Rectal smooth muscle tissue (tissue), 1 donor: Measurements from ENCODE around the gene KCNMB3.

ENCODE experiments used
- H3K27ac ChIP-seq: one replicate; pipeline ENCODE4 v1.7.0; 2013; ENCODE audit warnings: low read depth, low read length, inconsistent platforms
- H3K27me3 ChIP-seq: one replicate; pipeline ENCODE4 v1.7.0; 2013; ENCODE audit warnings: low read length; ENCODE audit not compliant: control insufficient read depth, insufficient read depth
- H3K36me3 ChIP-seq: one replicate; pipeline ENCODE4 v1.7.0; 2013; ENCODE audit warnings: low read length; ENCODE audit not compliant: control insufficient read depth, insufficient read depth
- H3K4me1 ChIP-seq: one replicate; pipeline ENCODE4 v1.7.0; 2013; ENCODE audit warnings: low read length; ENCODE audit not compliant: control insufficient read depth, insufficient read depth
- H3K4me3 ChIP-seq: one replicate; pipeline ENCODE4 v1.7.0; 2013; ENCODE audit warnings: low read length
- H3K9ac ChIP-seq: one replicate; pipeline ENCODE4 v1.7.0; 2013; ENCODE audit warnings: low read length

The KCNMB3 gene, protein sequence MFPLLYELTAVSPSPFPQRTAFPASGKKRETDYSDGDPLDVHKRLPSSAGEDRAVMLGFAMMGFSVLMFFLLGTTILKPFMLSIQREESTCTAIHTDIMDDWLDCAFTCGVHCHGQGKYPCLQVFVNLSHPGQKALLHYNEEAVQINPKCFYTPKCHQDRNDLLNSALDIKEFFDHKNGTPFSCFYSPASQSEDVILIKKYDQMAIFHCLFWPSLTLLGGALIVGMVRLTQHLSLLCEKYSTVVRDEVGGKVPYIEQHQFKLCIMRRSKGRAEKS

DNA sequence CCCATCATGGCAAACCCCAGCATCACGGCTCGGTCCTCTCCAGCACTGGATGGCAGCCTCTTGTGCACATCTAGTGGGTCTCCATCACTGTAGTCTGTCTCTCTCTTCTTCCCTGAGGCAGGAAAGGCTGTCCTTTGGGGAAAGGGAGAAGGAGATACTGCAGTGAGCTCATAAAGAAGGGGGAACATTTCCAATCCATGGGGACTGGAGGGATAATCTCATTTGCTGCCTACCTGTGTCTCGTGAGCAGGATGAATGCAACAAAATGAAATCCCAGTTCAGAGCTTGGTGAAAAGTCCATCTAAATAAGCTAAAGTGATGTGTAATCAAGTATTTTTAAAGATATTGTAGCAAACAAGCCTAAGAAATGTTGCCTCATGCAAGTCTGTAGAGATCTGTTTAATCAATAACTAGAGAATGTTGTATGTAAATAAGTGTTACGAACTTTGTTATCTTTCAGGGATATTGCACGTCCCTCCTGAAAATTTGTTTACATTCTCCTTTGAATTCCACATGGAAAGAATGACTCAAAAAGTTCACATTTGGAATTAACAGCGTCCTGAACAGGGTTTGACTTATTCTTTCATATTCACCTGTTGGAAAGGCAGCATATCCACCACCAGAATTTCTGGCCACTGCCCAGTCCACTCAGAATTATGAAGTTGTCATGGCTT lies at the start of gene KCNMB3:
KCNMB3 (minus strand) TSS at position 312 of the 674 bp plus-strand sequence; CDS start at position 188, 124 bp downstream.
- no peak within 1 kb of the TSS for H3K9ac ChIP-seq
- no peaks in the 10 kb centered on the region for H3K4me1 ChIP-seq
- H3K36me3 ChIP-seq, result no peaks in the 10 kb centered on the region
- no peaks in the 10 kb centered on the region for H3K27me3 ChIP-seq
- no peak within 1 kb of the TSS for H3K4me3 ChIP-seq
- no peak within 1 kb of the TSS for H3K27ac ChIP-seq

DNA sequence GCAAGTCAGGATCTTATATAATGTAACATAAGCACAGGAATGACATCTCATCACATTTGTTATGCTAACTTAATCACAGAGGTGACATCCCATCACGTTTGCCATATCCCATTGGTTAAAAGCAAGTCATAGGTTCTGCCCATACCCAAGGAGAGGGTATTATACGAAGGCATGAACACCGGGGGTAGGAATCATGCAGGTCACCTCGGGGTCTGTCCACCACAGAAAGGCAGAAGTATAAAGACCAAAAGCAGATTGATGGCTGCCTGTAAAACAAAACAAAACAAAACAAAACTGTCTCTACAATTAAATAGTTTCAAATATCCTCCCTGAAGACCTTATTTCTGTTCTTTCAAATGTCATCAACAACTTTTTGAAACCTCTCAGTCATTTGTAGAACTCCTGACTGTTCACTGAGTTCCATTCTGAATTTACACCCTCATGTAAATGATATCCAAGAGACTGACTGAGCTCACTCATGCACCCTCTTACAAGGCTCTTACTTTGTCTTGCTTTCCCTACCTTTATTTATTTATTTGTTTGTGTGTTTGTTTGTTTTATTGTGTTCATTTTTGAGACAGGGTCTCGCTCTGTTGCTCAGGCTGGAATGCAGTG lies 49.2 kb upstream of the KCNMB3 start:
- no peak overlapping the region for H3K9ac ChIP-seq
- H3K27ac ChIP-seq, result no peak overlapping the region
- H3K36me3 ChIP-seq, result no peaks in the 10 kb centered on the region
- H3K4me1 ChIP-seq, result no peaks in the 10 kb centered on the region
- H3K27me3 ChIP-seq, result no peaks in the 10 kb centered on the region
- no peak overlapping the region for H3K4me3 ChIP-seq

DNA sequence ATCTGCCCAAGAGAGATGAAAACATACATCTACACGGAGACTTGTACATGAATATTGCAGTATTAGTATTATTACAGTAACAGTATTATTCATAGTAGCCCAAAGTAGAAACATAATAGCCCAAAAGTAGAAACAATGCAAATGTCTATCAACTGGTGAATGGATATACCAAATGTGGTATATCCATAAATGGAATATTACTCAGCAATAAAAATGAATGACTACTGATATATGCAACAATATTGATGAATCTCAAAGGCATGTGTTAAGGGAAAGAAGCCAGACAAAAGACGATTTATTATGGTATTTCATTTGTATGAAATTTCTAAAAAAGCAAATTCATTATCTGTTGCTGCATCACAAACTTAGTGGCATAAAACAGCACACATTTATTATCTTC lies 48.4 kb upstream of the KCNMB3 start:
- H3K4me3 ChIP-seq, result no peak overlapping the region
- no peaks in the 10 kb centered on the region for H3K27me3 ChIP-seq
- H3K36me3 ChIP-seq, result no peaks in the 10 kb centered on the region
- H3K9ac ChIP-seq, result no peak overlapping the region
- no peaks in the 10 kb centered on the region for H3K4me1 ChIP-seq
- H3K27ac ChIP-seq, result no peak overlapping the region

DNA sequence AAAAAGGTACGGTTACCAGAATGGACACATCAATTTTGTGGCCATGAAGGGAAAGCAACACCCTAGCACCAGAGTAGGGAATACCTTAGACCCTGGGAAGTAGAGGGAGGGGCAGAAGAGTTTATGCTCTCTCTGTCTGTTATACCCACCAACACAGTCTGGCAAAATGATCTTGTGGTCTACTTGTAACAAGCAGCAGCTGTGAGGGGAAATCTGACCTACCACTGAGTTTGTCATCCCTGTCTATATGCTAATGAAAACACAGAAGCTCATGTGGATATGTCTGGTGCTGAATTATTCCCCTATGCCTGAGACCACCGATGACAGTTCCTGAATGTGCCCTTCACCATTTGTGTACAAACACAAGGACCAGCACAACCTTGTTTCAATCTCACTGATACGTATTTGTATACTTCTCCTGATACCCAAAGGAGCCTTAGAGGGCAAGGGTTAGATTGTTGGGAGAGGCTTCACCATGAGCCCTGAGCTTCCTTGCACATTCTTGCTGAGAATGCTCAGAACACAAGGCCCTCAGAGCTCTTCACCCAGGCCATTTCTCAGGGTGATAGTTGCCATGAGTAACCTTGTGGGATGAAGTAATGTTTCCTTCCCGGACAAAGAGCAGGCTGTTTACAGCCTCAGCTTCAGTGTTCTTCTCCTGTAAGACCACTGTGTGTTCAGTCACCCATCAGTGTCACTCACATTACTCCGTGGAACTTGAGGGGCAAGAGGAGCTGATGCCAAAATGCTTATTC lies 47.2 kb upstream of the KCNMB3 start:
- H3K27me3 ChIP-seq, result no peaks in the 10 kb centered on the region
- H3K36me3 ChIP-seq, result no peaks in the 10 kb centered on the region
- no peak overlapping the region for H3K27ac ChIP-seq
- H3K4me1 ChIP-seq, result no peaks in the 10 kb centered on the region
- no peak overlapping the region for H3K4me3 ChIP-seq
- no peak overlapping the region for H3K9ac ChIP-seq

DNA sequence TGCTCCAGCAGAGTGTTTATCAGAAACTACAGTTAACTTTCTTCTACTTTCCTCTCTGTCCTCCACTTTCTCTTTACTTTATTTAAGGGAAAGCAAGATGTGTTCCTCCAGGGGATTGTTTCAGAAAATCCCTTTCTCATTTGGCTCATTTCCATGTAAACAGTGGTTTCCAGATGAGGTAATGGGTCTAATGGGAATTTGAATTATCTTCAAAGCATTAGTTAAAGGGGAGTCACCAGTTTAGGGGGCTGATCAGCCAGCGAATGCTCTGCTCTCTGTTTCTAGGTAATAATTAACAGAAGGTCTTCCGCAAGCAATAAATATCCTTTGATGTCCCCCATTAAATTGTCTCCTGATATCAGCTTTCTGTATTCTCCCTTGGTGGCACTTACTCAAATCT lies 41.5 kb upstream of the KCNMB3 start:
- Histone ChIP-seq H3K27ac (no peak overlapping the region), H3K4me1 (no peaks in the 10 kb centered on the region), H3K36me3 (no peaks in the 10 kb centered on the region), H3K4me3 (no peak overlapping the region), H3K9ac (no peak overlapping the region), H3K27me3 (no peaks in the 10 kb centered on the region)

GRCh38 chr3:179289295-179289694 lies 38.4 kb upstream of the KCNMB3 start:
- no peaks in the 10 kb centered on the region for H3K4me1 ChIP-seq
- no peak overlapping the region for H3K4me3 ChIP-seq
- no peaks in the 10 kb centered on the region for H3K27me3 ChIP-seq

GRCh38 chr3:179288845-179289244 lies 37.9 kb upstream of the KCNMB3 start:
- Histone ChIP-seq H3K9ac (no peak overlapping the region), H3K36me3 (no peaks in the 10 kb centered on the region), H3K27me3 (no peaks in the 10 kb centered on the region), H3K4me3 (no peak overlapping the region), H3K4me1 (no peaks in the 10 kb centered on the region), H3K27ac (no peak overlapping the region)

More at GRCh38 chr3:179289295-179289694, 38.4 kb upstream of the KCNMB3 start:
- no peaks in the 10 kb centered on the region for H3K36me3 ChIP-seq
- H3K27ac ChIP-seq, result no peak overlapping the region
- H3K9ac ChIP-seq, result no peak overlapping the region

GRCh38 chr3:179286331-179286730 lies 35.4 kb upstream of the KCNMB3 start:
- Histone ChIP-seq H3K4me1 (no peaks in the 10 kb centered on the region), H3K9ac (no peak overlapping the region), H3K27ac (no peak overlapping the region), H3K27me3 (no peaks in the 10 kb centered on the region), H3K36me3 (no peaks in the 10 kb centered on the region), H3K4me3 (no peak overlapping the region)

- Histone ChIP-seq H3K9ac (no peak overlapping the region), H3K27ac (no peak overlapping the region), H3K4me3 (no peak overlapping the region), H3K27me3 (no peaks in the 10 kb centered on the region), H3K4me1 (no peaks in the 10 kb centered on the region), H3K36me3 (no peaks in the 10 kb centered on the region)
These were observed 30.9 kb upstream of the KCNMB3 start for GRCh38 chr3:179281825-179282224.

DNA sequence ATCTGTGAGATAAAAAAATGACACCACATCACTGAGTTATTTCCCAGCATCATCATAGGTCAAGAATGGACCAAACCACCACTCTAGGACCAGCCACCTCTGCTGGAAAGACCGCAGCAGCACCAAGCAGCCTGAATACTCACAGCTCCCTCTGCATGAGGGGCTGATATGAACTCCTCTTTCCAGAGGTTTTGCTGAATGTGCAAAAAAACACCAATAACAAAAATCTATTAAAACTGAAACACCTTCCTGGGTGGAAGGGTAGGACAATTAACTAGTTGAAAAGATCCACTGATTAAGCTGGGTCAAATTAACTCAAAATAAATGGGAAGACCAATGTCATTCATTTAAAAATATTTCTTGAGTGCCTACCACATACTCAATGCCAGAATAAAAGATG lies 28.9 kb upstream of the KCNMB3 start:
- Histone ChIP-seq H3K4me1 (no peaks in the 10 kb centered on the region), H3K27me3 (no peaks in the 10 kb centered on the region), H3K4me3 (no peak overlapping the region), H3K9ac (no peak overlapping the region), H3K27ac (no peak overlapping the region), H3K36me3 (no peaks in the 10 kb centered on the region)

DNA sequence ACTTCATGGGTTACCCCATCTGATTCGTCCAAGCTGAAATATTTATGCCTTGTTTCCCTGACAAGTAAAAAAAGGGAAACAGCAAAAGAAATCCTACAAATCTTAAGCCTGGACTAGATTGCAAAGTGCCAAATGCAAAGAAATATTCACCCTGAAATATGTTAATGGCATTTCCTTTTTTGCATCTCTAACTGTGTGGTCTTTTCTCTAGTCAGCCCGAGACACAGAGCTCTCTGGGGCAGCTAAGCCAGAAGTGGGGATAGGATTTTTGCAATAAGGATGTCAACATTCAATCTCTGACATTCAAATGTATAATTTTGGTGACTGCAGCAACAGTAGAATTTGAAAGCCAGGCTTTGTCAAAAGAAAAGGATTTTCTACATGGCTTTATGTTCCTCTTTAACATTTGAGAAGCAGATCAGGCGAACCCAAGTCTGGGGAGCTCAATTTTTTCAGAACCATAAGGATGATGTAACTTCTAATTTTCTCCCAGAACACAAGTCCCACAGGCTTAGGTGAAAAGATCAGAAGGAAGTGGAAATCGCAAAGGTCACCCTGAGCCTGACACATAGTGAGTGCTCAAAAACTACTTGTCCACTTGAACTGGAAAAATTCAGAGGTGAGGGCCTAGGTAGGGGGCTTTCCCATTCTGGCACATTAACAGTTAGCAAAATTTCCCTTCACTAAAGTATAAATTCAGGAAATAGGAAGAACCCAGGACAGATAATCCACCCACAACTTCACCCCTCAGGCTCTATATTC lies 28.2 kb upstream of the KCNMB3 start:
- Histone ChIP-seq H3K36me3 (no peaks in the 10 kb centered on the region), H3K9ac (no peak overlapping the region), H3K27me3 (no peaks in the 10 kb centered on the region), H3K27ac (no peak overlapping the region), H3K4me3 (no peak overlapping the region), H3K4me1 (no peaks in the 10 kb centered on the region)

GRCh38 chr3:179278151-179278550 lies 27.2 kb upstream of the KCNMB3 start:
- Histone ChIP-seq H3K9ac (no peak overlapping the region), H3K27me3 (no peaks in the 10 kb centered on the region), H3K36me3 (no peaks in the 10 kb centered on the region), H3K4me1 (no peaks in the 10 kb centered on the region), H3K4me3 (no peak overlapping the region), H3K27ac (no peak overlapping the region)
